Measurements from ENCODE around the gene SYTL3. TPM values are rescaled to one million over a fixed set of nuclear protein-coding genes. Genes with fewer than 3 reads are reported as not detected.

The SYTL3 gene
- total RNA-seq, 2 experiments from 2014 or later, result 25.8 to 26.9 TPM

DNA sequence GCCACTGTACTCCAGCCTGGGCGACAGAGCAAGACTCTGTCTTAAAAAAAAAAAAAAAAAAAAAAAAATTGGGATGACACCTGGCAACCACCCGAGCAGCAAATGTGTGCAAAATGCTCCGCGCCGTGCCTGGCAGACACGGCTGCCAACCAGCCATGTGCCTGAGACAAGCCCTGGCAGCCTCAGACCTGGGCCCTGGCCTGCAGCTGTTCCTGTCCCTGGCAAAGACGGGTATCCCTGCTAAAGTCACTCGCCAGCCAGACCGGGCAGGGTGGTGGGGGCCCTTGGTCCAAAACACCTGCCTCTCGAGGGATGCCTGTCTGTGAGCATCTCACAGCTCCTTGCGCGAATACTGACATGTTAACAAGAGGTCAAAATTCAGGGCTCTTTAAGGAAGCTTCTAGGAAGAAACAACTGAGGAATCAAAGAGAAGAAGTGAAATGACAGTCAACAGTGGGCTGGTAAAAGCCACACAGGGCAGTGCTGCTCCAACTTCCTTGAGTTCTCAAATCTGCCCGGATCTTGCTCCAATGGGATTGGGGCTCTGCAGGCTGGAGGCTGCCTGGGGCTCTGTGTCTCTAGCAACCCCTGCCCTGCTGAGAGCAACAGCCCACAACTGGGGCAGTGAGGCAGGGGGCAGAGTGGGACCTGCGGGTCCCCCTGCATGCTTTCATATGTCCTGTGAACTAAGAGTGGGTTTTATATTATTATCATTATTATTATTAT, 53.4 kb downstream of the SYTL3 start:
- POLR2A ChIA-PET, result no interaction called here
- H3K27ac Mint-ChIP-seq, result peak overlapping the region; percentile 54
- H3K4me3 Mint-ChIP-seq, result no peak overlapping the region
- CTCF ChIA-PET, result interaction anchor here (0.5 to 4.8 kb wide), 9 partner anchors 12 to 424 kb away, joined by 3 to 27 read pairs (median 3); no protein-coding TSS in a partner anchor
- no peaks in the 10 kb centered on the region for H3K9me3 Mint-ChIP-seq
- DNase-seq, result no peak
- peaks cover 8% of the 10 kb centered on the region for H3K36me3 Mint-ChIP-seq (ENCODE audit: low read depth)
- no peaks in the 10 kb centered on the region for H3K27me3 Mint-ChIP-seq
- H3K4me1 Mint-ChIP-seq, result peaks cover 18% of the 10 kb centered on the region

DNA sequence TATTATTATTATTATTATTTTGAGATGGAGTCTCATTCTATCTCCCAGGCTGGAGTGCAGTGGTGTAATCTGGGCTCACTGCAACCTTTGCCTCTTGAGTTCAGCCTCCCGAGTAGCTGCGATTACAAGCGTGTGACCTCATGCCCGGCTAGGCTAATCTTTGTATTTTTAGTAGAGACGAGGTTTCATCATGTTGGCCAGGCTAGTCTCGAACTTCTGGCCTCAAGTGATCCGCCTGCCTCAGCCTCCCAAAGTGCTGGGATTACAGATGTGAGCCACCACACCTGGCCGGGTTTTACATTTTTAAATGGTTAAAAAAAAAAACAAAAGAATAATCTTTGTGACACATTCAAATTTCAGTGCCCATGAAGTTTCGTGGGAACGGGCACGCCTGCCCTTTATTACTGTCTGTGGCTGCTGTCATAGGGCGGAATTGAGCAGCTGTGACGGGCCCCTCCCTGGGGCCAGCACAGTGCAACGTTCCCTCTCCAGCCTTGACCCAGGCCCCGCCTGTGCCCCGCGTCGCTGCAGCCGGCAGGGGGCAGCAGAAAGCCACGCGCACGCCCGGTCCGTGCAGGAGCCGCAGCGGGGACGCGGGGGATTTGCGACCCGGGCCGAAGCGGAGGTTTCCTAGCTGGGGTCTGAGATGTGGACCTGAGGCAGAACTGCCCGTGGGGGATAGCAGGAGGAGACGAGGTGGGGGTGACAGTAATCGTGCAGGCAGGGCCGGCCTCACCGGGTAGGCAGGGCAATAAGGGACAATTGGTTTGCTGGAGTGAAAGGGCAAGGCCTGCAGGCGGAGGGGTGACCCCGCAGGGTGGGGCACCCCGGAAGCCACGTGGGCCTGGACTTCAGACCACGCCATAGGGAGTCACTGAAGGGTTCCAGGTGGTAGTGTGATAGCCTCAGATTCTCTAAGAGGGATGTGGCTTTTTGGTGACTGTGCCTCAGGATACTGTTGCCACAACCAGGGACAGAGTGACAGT, 54.3 kb downstream of the SYTL3 start:
- Mint-ChIP-seq H3K36me3 (ENCODE audit: low read depth) (peaks cover 9% of the 10 kb centered on the region), H3K27me3 (no peaks in the 10 kb centered on the region), H3K4me3 (peak overlapping the region; percentile 53), H3K4me1 (peaks cover 18% of the 10 kb centered on the region), H3K9me3 (no peaks in the 10 kb centered on the region), H3K27ac (peak overlapping the region; percentile 79)
- POLR2A ChIA-PET, result no interaction called here
- CTCF ChIA-PET, result interaction anchor here (0.5 to 1.7 kb wide), 13 partner anchors 14 to 431 kb away, joined by 3 to 6 read pairs (median 3); no protein-coding TSS in a partner anchor
- DNase-seq, result peak; percentile 76

DNA sequence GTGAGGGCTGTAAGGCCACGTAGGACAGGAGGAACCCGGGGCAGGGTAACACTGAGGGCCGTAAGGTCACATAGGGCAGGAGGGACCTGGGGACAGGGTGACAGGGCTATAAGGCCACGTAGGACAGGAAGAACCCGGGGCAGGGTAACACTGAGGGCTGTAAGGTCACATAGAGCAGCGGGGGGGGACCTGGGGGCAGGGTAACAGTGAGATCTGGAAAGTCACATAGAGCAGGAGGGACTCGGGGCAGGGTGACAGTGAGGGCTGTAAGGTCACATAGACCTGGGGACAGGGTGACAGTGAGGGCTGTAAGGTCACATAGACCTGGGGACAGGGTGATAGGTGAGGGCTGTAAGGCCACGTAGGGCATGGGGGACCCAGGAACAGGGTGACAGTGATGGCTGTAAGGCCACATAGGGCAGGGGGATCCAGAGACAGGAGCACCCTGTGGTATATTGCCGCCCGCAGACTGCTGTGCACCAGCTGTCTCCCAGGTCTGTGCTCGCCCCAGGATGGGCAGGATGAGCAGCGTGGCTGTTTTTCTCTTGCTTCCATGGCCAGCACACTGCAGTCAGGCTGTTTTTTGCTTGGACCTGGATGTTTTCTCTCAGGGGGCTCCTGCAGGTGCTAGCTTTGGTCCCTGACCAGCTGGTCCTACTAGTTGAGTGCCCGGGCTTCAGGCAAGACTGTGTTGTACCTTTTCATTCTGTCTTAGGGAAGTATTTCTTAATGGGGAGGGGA, 55.7 kb downstream of the SYTL3 start:
- H3K4me3 Mint-ChIP-seq, result no peak overlapping the region
- no peaks in the 10 kb centered on the region for H3K27me3 Mint-ChIP-seq
- H3K36me3 Mint-ChIP-seq (ENCODE audit: low read depth), result peaks cover 15% of the 10 kb centered on the region
- POLR2A ChIA-PET, result no interaction called here
- no peaks in the 10 kb centered on the region for H3K9me3 Mint-ChIP-seq
- no peak for DNase-seq
- H3K27ac Mint-ChIP-seq, result peak overlapping the region; percentile 69
- peaks cover 20% of the 10 kb centered on the region for H3K4me1 Mint-ChIP-seq
- CTCF ChIA-PET, result no interaction called here

DNA sequence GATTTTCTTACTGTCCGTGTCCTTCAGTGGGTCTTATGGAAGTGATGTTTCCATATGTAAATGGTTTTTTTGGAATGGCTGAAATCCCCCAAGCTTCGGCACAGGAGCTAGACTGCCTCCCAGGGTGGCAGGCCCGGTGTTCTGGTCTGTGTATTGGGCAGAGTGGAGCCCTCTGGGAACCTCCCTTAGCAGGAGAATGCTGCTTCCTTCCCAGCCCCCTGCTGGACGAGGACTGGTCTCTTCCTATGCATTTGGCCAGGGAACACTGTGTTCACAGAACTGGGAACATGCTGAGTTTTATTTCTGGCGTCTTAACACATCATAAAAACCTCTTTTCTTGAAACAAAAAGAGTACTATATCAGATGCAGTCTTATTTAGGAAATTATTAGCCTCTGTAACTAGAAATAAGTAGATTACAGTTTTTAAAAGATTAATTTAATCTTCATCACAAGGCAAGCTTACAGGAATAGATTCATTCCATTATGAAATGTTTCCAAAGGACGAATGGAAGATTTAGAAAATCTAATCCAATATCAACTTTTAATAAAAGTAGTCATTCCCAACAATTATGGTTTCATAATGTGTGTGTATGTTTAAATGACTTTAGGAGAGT, 56.6 kb downstream of the SYTL3 start:
- no peak overlapping the region for H3K4me3 Mint-ChIP-seq
- peaks cover 18% of the 10 kb centered on the region for H3K4me1 Mint-ChIP-seq
- peaks cover 19% of the 10 kb centered on the region for H3K36me3 Mint-ChIP-seq (ENCODE audit: low read depth)
- H3K27me3 Mint-ChIP-seq, result no peaks in the 10 kb centered on the region
- H3K27ac Mint-ChIP-seq, result no peak overlapping the region
- ChIA-PET CTCF (interaction anchor here (0.6 to 1.5 kb wide), 3 partner anchors 11 to 266 kb away, joined by 3 to 4 read pairs (median 4); no protein-coding TSS in a partner anchor), POLR2A (no interaction called here)
- no peak for DNase-seq
- no peaks in the 10 kb centered on the region for H3K9me3 Mint-ChIP-seq

DNA sequence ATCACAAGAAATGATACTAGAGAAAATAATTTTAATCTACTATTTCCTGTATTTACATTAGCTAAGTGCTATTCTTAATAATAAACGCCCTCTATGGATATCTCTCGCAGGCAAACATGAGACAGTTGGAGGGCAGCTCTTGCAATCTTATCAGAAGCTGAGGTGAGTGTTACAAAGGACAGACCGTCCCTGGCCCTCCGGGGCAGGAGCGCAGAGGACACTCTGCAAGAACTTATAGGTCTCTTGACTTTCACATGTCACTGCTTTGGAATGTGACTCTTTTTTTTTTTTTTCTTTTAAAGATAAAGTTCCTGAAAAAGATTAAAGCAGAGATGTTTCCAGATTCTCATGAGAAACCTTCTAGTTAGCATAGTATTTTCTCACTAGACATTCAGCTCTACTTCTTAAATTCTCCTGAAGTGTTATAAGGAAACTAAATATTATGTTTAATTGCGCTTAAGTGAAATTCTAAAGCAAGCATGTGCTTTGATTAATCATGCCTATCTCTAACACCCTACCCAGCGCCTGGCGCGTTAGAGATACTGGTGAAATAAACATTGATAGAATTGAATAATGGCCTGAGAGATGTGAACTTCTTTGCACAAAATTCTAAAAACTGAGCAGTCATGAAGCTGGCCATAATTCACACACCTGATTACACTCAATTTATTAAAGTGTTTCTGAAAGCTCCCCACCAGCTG, 57.4 kb downstream of the SYTL3 start:
- Mint-ChIP-seq H3K9me3 (no peaks in the 10 kb centered on the region), H3K36me3 (ENCODE audit: low read depth) (peaks cover 26% of the 10 kb centered on the region), H3K4me3 (no peak overlapping the region), H3K27ac (no peak overlapping the region), H3K4me1 (peaks cover 18% of the 10 kb centered on the region), H3K27me3 (no peaks in the 10 kb centered on the region)
- ChIA-PET POLR2A (no interaction called here), CTCF (interaction anchor here (0.6 to 1.5 kb wide), 5 partner anchors 10 to 265 kb away, joined by 3 to 5 read pairs (median 4); no protein-coding TSS in a partner anchor)
- no peak for DNase-seq

DNA sequence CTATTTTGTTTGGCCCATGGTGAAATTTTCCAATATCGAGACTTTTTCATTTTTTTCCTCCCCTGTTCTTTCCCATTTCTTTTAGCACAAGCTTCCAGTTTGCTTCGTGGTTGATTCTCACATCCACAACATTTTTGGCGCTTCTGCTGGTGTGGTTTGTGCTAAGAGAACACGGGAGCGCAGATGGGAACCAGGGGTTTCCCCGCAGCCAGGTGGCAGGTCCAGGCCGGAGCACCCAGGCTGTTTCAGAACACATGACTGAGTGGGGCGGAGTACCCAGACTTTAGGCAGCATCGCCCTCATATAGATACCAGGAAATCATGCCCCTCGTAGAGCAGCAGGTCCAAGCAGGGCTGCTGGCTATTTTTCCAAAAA, 58.0 kb downstream of the SYTL3 start:
- ChIA-PET CTCF (interaction anchor here (0.7 to 1.1 kb wide), 3 partner anchors 9 to 74 kb away, joined by 3 to 5 read pairs (median 3); no protein-coding TSS in a partner anchor), POLR2A (no interaction called here)
- no peaks in the 10 kb centered on the region for H3K27me3 Mint-ChIP-seq
- DNase-seq, result no peak
- peaks cover 18% of the 10 kb centered on the region for H3K4me1 Mint-ChIP-seq
- no peak overlapping the region for H3K27ac Mint-ChIP-seq
- H3K9me3 Mint-ChIP-seq, result no peaks in the 10 kb centered on the region
- peaks cover 26% of the 10 kb centered on the region for H3K36me3 Mint-ChIP-seq (ENCODE audit: low read depth)
- H3K4me3 Mint-ChIP-seq, result no peak overlapping the region

DNA sequence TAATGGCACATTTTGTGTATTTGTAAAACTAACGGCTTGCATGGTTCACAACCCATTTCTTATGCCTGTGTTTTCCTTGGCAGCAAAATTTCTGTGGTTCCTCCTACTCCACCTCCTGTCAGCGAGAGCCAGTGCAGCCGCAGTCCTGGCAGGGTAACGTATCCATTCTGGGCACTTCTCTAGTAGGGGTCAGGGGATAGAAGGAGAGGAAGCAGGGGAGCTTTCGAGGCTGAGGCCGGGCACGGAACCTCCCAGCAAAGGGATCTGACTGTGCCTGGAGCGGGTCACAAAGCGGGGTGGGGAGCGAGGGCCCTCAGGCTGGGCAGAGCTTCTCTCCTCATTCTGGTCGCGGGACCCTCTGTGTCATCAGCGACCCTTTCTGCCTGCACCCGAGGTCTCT, 58.4 kb downstream of the SYTL3 start:
- Mint-ChIP-seq H3K27me3 (no peaks in the 10 kb centered on the region), H3K4me1 (peaks cover 20% of the 10 kb centered on the region), H3K9me3 (no peaks in the 10 kb centered on the region), H3K36me3 (ENCODE audit: low read depth) (peaks cover 30% of the 10 kb centered on the region), H3K27ac (no peak overlapping the region), H3K4me3 (no peak overlapping the region)
- ChIA-PET CTCF (no interaction called here), POLR2A (no interaction called here)
- DNase-seq, result no peak

DNA sequence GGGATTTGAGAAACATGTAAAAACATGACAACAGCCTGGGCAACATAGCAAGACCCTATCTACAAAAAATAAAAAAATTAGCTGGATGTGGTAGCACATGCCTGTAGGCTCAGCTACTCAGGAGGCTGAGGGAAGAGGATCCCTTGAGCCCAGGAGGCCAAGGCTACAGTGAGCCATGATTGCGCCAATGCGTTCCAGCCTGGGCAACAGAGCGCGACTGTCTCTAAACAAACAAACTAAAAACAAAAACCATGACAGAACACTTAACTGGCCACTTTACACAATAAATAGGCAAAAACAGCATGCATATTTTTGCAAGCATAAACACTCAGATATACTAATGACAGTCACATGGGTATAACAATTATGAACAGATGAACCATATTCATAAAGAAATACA, 60.0 kb downstream of the SYTL3 start:
- peaks cover 21% of the 10 kb centered on the region for H3K4me1 Mint-ChIP-seq
- no peaks in the 10 kb centered on the region for H3K9me3 Mint-ChIP-seq
- H3K27me3 Mint-ChIP-seq, result no peaks in the 10 kb centered on the region
- DNase-seq, result no peak
- peaks cover 42% of the 10 kb centered on the region for H3K36me3 Mint-ChIP-seq (ENCODE audit: low read depth)
- H3K27ac Mint-ChIP-seq, result no peak overlapping the region
- ChIA-PET CTCF (interaction anchor here (0.6 to 1.8 kb wide), 2 partner anchors 19 to 397 kb away, joined by 4 to 5 read pairs; no protein-coding TSS in a partner anchor), POLR2A (no interaction called here)
- H3K4me3 Mint-ChIP-seq, result no peak overlapping the region

DNA sequence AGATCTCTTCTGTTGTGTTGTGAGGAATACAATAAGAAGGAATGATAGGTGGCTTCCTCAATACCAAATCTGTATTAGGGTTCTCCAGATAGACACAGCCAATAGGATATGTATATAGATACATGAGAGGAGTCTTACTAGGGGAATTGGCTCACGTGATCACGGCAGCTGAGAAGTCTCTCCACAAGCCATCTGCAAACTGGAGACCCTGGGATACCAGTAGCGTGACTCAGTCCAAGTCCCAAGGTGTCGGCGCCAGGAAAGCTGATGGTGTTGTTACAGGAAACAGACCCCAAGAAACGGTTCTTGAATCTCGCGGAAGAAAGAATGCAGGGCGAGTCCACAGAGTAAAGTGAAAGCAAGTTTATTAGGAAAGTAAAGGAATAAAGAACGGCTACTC, 61.4 kb downstream of the SYTL3 start:
- POLR2A ChIA-PET, result no interaction called here
- DNase-seq, result no peak
- H3K4me1 Mint-ChIP-seq, result peaks cover 31% of the 10 kb centered on the region
- H3K27me3 Mint-ChIP-seq, result no peaks in the 10 kb centered on the region
- peaks cover 50% of the 10 kb centered on the region for H3K36me3 Mint-ChIP-seq (ENCODE audit: low read depth)
- no peaks in the 10 kb centered on the region for H3K9me3 Mint-ChIP-seq
- CTCF ChIA-PET, result interaction anchor here (0.6 to 2.0 kb wide), 5 partner anchors 9 to 396 kb away, joined by 3 to 5 read pairs (median 3); no protein-coding TSS in a partner anchor
- H3K27ac Mint-ChIP-seq, result peak overlapping the region; percentile 14
- H3K4me3 Mint-ChIP-seq, result no peak overlapping the region

DNA sequence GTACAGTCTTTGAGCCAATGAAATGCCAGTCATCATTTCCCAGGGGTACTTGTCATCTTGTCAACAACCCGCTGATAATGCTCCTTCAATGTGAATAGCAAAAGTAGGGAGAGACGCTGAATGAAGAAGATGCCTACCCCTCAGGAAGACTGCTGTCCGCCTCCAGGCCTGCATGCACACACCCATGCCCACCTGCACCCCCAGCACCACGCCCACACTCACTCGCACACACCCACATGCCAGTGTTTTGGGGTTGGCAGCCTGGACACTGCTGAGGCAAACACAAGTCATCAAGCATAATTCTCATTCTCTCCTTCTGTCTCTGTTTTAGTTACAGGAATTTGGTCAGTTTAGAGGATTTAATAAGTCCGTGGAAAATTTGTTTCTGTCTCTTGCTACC, 63.6 kb downstream of the SYTL3 start:
- H3K4me3 Mint-ChIP-seq, result no peak overlapping the region
- DNase-seq, result no peak

DNA sequence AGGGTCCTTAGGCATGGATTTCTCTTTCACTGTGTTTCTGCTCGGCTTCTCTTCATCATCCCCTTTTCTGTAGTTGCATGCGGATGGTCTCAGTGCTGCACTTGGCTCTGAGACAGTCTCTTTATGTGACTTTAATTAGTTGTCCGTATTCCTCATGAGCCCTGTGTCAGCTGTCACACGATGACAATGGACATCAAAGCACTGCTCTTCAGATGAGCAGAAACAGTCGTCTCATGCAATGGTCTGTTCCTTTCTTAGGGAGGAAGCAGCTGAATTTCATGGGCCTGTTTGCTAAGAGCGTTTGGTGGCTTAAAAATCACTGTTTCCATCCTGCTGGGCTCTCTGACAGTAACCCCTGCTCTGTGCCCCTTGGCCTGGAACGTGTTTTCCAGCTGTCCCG, 64.9 kb downstream of the SYTL3 start:
- Mint-ChIP-seq H3K27ac (peak overlapping the region; percentile 28), H3K4me1 (peaks cover 61% of the 10 kb centered on the region), H3K4me3 (no peak overlapping the region), H3K36me3 (ENCODE audit: low read depth) (peaks cover 68% of the 10 kb centered on the region), H3K9me3 (no peaks in the 10 kb centered on the region), H3K27me3 (no peaks in the 10 kb centered on the region)
- no peak for DNase-seq
- POLR2A ChIA-PET, result no interaction called here
- CTCF ChIA-PET, result interaction anchor here (1.0 kb wide), 1 partner anchor 256 kb away, joined by 4 read pairs; no protein-coding TSS in a partner anchor

More for the DNA sequence above, 63.6 kb downstream of the SYTL3 start:
- Mint-ChIP-seq H3K9me3 (no peaks in the 10 kb centered on the region), H3K27ac (no peak overlapping the region), H3K36me3 (ENCODE audit: low read depth) (peaks cover 60% of the 10 kb centered on the region), H3K27me3 (no peaks in the 10 kb centered on the region), H3K4me1 (peaks cover 48% of the 10 kb centered on the region)
- CTCF ChIA-PET, result no interaction called here
- POLR2A ChIA-PET, result interaction anchor here (0.7 kb wide), 1 partner anchor 11 kb away, joined by 7 read pairs; no protein-coding TSS in a partner anchor

Data from activated CD4-positive, alpha-beta T cell treated with anti-CD3 and anti-CD28 coated beads, Interleukin-2, amount 10 ng/mL, durations not matched to agents 7 days and 5 days (primary cell).